ENCODE results near the gene PCDHB16. TPM values are rescaled to one million over a fixed set of nuclear protein-coding genes. Genes with fewer than 3 reads are reported as not detected.

Gene PCDHB16
- total RNA-seq, 1 experiment from 2014 or later, result 7.9 TPM

- no peak for DNase-seq (ENCODE audit: low spot score)
These were observed 52.0 kb downstream of the PCDHB16 start for GRCh38 chr5:141234109-141234667.

Other genes with a start within 250 kb of the PCDHB16 start
- gene PCDHAC2, start 215.9 kb upstream of the PCDHB16 start, total RNA-seq (2014; rRNA removed; shearing (Covaris generic)), result 3.2 and 5.1 TPM in 2 replicates
- not detected in 2 replicates for gene PCDHB1, start 131.0 kb upstream of the PCDHB16 start, total RNA-seq (2014; rRNA removed; shearing (Covaris generic))
- 0.41 and 0.59 TPM in 2 replicates for gene PCDHB2, start 87.8 kb upstream of the PCDHB16 start, total RNA-seq (2014; rRNA removed; shearing (Covaris generic))
- gene PCDHB3, start 81.9 kb upstream of the PCDHB16 start, total RNA-seq (2014; rRNA removed; shearing (Covaris generic)), result 19.9 and 22.0 TPM in 2 replicates
- gene PCDHB4, start 60.6 kb upstream of the PCDHB16 start, total RNA-seq (2014; rRNA removed; shearing (Covaris generic)), result 0.26 and 1.7 TPM in 2 replicates
- 45.5 and 52.8 TPM in 2 replicates for gene PCDHB5, start 47.2 kb upstream of the PCDHB16 start, total RNA-seq (2014; rRNA removed; shearing (Covaris generic))
- 0.79 and 1.7 TPM in 2 replicates for gene PCDHB6, start 32.3 kb upstream of the PCDHB16 start, total RNA-seq (2014; rRNA removed; shearing (Covaris generic))
- 5.2 and 6.9 TPM in 2 replicates for gene PCDHB7, start 9.7 kb upstream of the PCDHB16 start, total RNA-seq (2014; rRNA removed; shearing (Covaris generic))
- 7.0 and 7.5 TPM in 2 replicates for gene PCDHB8, start 4.6 kb upstream of the PCDHB16 start, total RNA-seq (2014; rRNA removed; shearing (Covaris generic))
- gene PCDHB9, start 4.8 kb downstream of the PCDHB16 start, total RNA-seq (2014; rRNA removed; shearing (Covaris generic)), result 11.1 and 11.2 TPM in 2 replicates
- gene PCDHB10, start 10.0 kb downstream of the PCDHB16 start, total RNA-seq (2014; rRNA removed; shearing (Covaris generic)), result 3.9 and 7.1 TPM in 2 replicates
- 1.7 and 2.0 TPM in 2 replicates for gene PCDHB11, start 17.2 kb downstream of the PCDHB16 start, total RNA-seq (2014; rRNA removed; shearing (Covaris generic))
- 0.69 and 2.5 TPM in 2 replicates for gene PCDHB12, start 26.3 kb downstream of the PCDHB16 start, total RNA-seq (2014; rRNA removed; shearing (Covaris generic))
- gene PCDHB13, start 31.5 kb downstream of the PCDHB16 start, total RNA-seq (2014; rRNA removed; shearing (Covaris generic)), result 1.1 TPM in 2 replicates
- 17.6 and 18.2 TPM in 2 replicates for gene PCDHB14, start 41.0 kb downstream of the PCDHB16 start, total RNA-seq (2014; rRNA removed; shearing (Covaris generic))
- 0.26 and 1.0 TPM in 2 replicates for gene PCDHB15, start 63.0 kb downstream of the PCDHB16 start, total RNA-seq (2014; rRNA removed; shearing (Covaris generic))
- gene SLC25A2, start 121.7 kb downstream of the PCDHB16 start, total RNA-seq (2014; rRNA removed; shearing (Covaris generic)), result not detected in 2 replicates
- gene TAF7, start 138.4 kb downstream of the PCDHB16 start, total RNA-seq (2014; rRNA removed; shearing (Covaris generic)), result 109 and 119 TPM in 2 replicates
- gene PCDHGA1, start 148.1 kb downstream of the PCDHB16 start, total RNA-seq (2014; rRNA removed; shearing (Covaris generic)), result 1.5 and 1.6 TPM in 2 replicates
- gene PCDHGA2, start 156.4 kb downstream of the PCDHB16 start, total RNA-seq (2014; rRNA removed; shearing (Covaris generic)), result 0.57 and 1.1 TPM in 2 replicates
- 0.14 TPM in 1 of 2 replicates, not detected in the other for gene PCDHGA3, start 161.4 kb downstream of the PCDHB16 start, total RNA-seq (2014; rRNA removed; shearing (Covaris generic))
- gene PCDHGB1, start 167.7 kb downstream of the PCDHB16 start, total RNA-seq (2014; rRNA removed; shearing (Covaris generic)), result 1.2 and 2.0 TPM in 2 replicates
- gene PCDHGA4, start 172.6 kb downstream of the PCDHB16 start, total RNA-seq (2014; rRNA removed; shearing (Covaris generic)), result 1.1 and 1.4 TPM in 2 replicates
- gene PCDHGB2, start 177.6 kb downstream of the PCDHB16 start, total RNA-seq (2014; rRNA removed; shearing (Covaris generic)), result 0.34 and 1.6 TPM in 2 replicates
- 0.41 and 0.48 TPM in 2 replicates for gene PCDHGA5, start 181.8 kb downstream of the PCDHB16 start, total RNA-seq (2014; rRNA removed; shearing (Covaris generic))
- 0.81 and 1.7 TPM in 2 replicates for gene PCDHGB3, start 187.9 kb downstream of the PCDHB16 start, total RNA-seq (2014; rRNA removed; shearing (Covaris generic))
- 1.9 and 2.5 TPM in 2 replicates for gene PCDHGA6, start 191.5 kb downstream of the PCDHB16 start, total RNA-seq (2014; rRNA removed; shearing (Covaris generic))
- 0.69 TPM in 2 replicates for gene PCDHGA7, start 200.4 kb downstream of the PCDHB16 start, total RNA-seq (2014; rRNA removed; shearing (Covaris generic))
- gene PCDHGB4, start 205.3 kb downstream of the PCDHB16 start, total RNA-seq (2014; rRNA removed; shearing (Covaris generic)), result 0.07 TPM in 2 replicates
- 0.05 and 0.31 TPM in 2 replicates for gene PCDHGA8, start 210.2 kb downstream of the PCDHB16 start, total RNA-seq (2014; rRNA removed; shearing (Covaris generic))
- gene PCDHGB5, start 215.6 kb downstream of the PCDHB16 start, total RNA-seq (2014; rRNA removed; shearing (Covaris generic)), result 0.10 TPM in 1 of 2 replicates, not detected in the other
- gene PCDHGA9, start 220.4 kb downstream of the PCDHB16 start, total RNA-seq (2014; rRNA removed; shearing (Covaris generic)), result 2.8 and 3.4 TPM in 2 replicates
- 0.10 and 0.33 TPM in 2 replicates for gene PCDHGB6, start 225.6 kb downstream of the PCDHB16 start, total RNA-seq (2014; rRNA removed; shearing (Covaris generic))
- 4.7 and 5.3 TPM in 2 replicates for gene PCDHGA10, start 230.6 kb downstream of the PCDHB16 start, total RNA-seq (2014; rRNA removed; shearing (Covaris generic))
- 14.6 and 15.0 TPM in 2 replicates for gene PCDHGB7, start 235.3 kb downstream of the PCDHB16 start, total RNA-seq (2014; rRNA removed; shearing (Covaris generic))
- gene PCDHGA11, start 238.7 kb downstream of the PCDHB16 start, total RNA-seq (2014; rRNA removed; shearing (Covaris generic)), result 0.19 and 0.89 TPM in 2 replicates
- gene PCDHGA12, start 248.1 kb downstream of the PCDHB16 start, total RNA-seq (2014; rRNA removed; shearing (Covaris generic)), result 0.31 TPM in 1 of 2 replicates, not detected in the other